DMS 273 (cell line): ENCODE data around the gene VWA3B.
"Not testable (repeated sequence)": the region's sequence is repeated elsewhere in the genome, so short reads cannot be mapped to it uniquely, and the experiment has no call there.

Experiments used
- DNase-seq: peaks from one replicate; lab custom pipeline; 2025; ENCODE audit not compliant: unreplicated experiment; lab: John Stamatoyannopoulos, UW

VWA3B gene

GRCh38 chr2:98295721-98296414 lies 208.9 kb downstream of the VWA3B start:
- DNase-seq, result no peak

DNA sequence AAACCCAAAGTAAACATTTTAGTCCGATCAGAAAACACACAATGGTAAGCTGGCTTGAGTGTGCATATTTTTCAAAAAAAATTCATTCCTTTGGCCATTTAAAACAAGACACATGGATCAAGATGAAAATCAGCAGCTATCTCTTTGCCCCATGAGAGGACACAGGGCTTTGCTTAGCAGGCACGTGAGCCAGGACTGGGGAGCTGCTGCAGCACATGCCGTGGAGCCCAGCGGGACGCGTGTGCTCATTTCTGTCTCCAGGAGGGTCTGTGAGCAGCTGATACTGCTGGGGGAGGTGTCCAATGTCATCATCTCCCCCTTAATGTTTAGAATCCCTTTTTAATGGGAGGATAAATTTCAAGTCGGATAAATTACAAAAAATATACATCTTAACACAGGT lies 209.5 kb downstream of the VWA3B start:
- no peak for DNase-seq

- no peak for DNase-seq
These were observed 211.1 kb downstream of the VWA3B start for GRCh38 chr2:98297817-98298682.

GRCh38 chr2:98298683-98299164 lies 211.8 kb downstream of the VWA3B start:
- no peak for DNase-seq

- no peak for DNase-seq
These were observed 212.4 kb downstream of the VWA3B start for GRCh38 chr2:98299211-98299905.

DNA sequence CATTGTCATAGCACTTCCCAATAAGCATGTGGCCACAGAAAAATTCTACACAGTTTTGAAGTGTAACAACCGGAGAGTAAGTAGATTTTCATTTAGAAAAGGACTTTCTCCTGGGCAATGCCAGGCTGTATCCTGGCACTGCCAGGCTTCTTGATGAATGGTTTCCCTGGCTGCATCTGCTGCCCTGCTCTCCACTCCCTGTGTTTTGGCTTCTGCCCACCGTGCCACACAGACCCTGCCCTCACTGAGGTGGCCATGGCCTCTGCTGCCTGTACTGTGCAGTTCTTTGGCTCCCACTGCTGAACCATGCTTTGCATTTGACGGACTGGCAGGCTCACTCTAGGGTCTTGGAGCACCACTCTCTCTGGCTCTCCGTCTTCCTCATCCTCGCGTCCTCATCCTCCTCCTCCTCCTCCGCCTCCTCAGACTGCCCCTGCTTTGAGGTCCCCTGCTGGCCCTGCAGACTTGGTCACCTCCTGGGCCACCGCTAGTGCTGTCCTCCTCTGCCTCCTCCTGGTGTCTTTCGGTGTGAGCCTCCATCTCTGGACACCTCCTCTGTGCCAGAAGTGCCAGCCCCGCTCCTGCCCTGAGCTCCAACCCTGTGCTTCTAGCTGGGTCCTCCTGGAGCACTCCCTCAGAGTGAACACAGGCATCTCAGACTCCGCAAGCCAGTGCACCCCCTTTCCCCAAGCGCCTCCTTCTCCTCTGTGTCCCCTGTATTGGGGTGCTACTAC lies 213.3 kb downstream of the VWA3B start:
- no peak for DNase-seq

GRCh38 chr2:98301469-98301868 lies 214.5 kb downstream of the VWA3B start:
- no peak for DNase-seq

- not testable (repeated sequence) for DNase-seq
These were observed 220.2 kb downstream of the VWA3B start for GRCh38 chr2:98307131-98307696.

DNA sequence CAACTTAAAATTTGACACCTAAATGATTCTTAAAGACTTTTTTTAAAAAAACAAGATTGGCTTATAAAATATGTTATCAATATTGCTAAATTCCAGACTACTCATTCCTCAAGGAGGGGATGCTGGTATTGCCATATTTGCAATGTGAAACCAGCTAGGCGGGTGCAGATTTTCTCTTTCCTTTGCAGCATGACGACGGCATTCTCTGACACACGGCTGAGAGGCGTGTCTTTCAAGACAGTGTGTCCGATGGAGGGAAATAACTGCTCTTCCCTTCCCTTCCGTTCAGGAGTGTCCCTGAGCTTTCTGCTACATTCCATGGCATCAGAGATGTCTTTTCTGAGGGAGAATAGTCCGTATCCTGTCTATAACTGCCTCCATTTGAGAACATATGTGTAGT lies 221.1 kb downstream of the VWA3B start:
- DNase-seq, result no peak

GRCh38 chr2:98308532-98308931 lies 221.6 kb downstream of the VWA3B start:
- no peak for DNase-seq

GRCh38 chr2:98309580-98309979 lies 222.6 kb downstream of the VWA3B start:
- no peak for DNase-seq

DNA sequence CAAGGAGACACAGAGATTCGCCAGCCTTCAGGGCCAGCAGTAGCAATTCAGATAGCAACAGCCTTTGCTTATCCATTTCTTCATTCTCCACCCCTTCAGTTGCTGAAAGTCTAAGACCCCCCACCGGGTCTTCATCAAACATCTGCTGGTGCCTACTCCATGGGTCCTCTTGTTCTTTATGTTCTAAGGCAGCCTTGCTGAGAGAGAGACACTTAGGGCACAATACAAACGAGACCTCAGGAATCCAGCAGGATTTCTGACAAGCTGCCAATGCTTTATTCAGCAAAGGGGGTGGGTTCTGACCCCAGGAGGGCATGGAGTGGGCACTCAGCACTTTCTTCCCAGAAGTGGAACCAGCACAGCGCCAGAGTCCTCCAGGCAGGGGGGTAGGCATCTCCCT lies 223.0 kb downstream of the VWA3B start:
- no peak for DNase-seq

GRCh38 chr2:98311090-98311489 lies 224.1 kb downstream of the VWA3B start:
- DNase-seq, result no peak

- no peak for DNase-seq
These were observed 225.0 kb downstream of the VWA3B start for GRCh38 chr2:98311771-98312545.

GRCh38 chr2:98313492-98314250 lies 226.7 kb downstream of the VWA3B start:
- DNase-seq, result no peak

DNA sequence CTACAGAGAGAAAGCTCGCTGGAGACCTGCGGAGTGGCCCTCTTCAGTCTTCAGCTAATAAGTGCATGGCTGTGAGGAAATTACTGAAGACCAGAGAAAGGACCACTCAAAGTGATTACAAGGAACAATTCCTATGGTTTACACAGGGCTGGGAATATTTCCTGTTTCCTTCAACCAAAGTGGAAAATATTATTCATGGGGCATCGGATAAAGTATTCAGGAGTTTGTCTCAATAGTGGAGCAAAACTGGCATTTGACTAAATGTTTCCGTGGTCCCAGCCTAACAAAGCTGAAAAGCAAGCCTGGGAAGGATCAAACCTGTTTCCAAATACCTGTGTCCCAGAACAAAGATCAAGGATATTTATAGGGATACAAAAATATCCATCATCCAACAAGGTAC lies 227.3 kb downstream of the VWA3B start:
- no peak for DNase-seq

- no peak for DNase-seq
These were observed 229.0 kb downstream of the VWA3B start for GRCh38 chr2:98315957-98316356.

DNA sequence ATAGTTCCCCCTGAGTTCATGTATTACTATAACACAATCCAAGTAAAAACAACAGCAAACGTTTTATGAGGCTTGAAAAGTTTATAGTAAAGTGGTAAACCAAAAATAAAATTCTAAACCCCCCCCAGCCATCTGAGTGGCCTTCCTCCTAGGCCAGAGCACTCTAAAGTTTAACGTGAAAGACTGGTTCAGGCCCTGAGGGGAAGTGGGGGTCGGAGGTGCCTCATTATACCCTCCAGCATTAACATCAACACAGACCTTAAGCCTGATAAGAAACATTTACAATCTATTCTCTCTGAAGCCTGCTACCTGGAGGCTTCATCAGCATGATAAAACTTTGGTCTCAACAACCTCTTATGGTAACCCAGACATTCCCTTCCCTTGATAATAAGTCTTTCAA lies 230.2 kb downstream of the VWA3B start:
- no peak for DNase-seq

- not testable (repeated sequence) for DNase-seq
These were observed 233.2 kb downstream of the VWA3B start for GRCh38 chr2:98320171-98320570.
